GM23338 (cell line): ENCODE measurements around the gene SYT7. TPM values are rescaled to one million over a fixed set of nuclear protein-coding genes. Genes with fewer than 3 reads are reported as not detected.

ENCODE experiments used
- ATAC-seq: fragments of 200-7000 bp; cut with Tn5 transposase; 3 replicates; pipeline ENCODE4 v1.9.1; 2020
- DNase-seq: peaks from one replicate; pipeline ENCODE4 v3.0.0-alpha.2; 2015; ENCODE audit warnings: low spot score
- H2AFZ ChIP-seq: fragments of 200-600 bp; sonication (generic); 2 replicates; pipeline ENCODE4 v1.8.0; 2016; ENCODE audit warnings: antibody characterized with exemption, mild to moderate bottlenecking, moderate library complexity
- H3F3A ChIP-seq: fragments of 200-600 bp; sonication (generic); replicated peaks from 2 replicates; pipeline ENCODE4 v1.8.0; 2017; ENCODE audit warnings: antibody characterized with exemption, mixed run types, low read depth
- H3K27ac ChIP-seq: fragments of 200-600 bp; sonication (generic); 2 replicates; pipeline ENCODE4 v1.6.1; 2016; ENCODE audit warnings: low read depth
- H3K27me3 ChIP-seq: fragments of 200-600 bp; sonication (generic); 2 replicates; pipeline ENCODE4 v1.8.0; 2016; ENCODE audit warnings: mild to moderate bottlenecking, mixed run types, moderate library complexity; ENCODE audit not compliant: insufficient read depth
- H3K36me3 ChIP-seq: fragments of 200-600 bp; sonication (generic); 2 replicates; pipeline ENCODE4 v1.8.0; 2016; ENCODE audit warnings: mild to moderate bottlenecking; ENCODE audit not compliant: insufficient read depth
- H3K4me1 ChIP-seq: fragments of 200-600 bp; sonication (generic); 2 replicates; pipeline ENCODE4 v1.8.0; 2016; ENCODE audit warnings: mild to moderate bottlenecking, moderate library complexity; ENCODE audit not compliant: insufficient read depth
- H3K4me2 ChIP-seq: fragments of 200-600 bp; sonication (generic); 2 replicates; pipeline ENCODE4 v1.7.1; 2017; ENCODE audit warnings: mixed run types
- H3K4me3 ChIP-seq: fragments of 200-600 bp; sonication (generic); 2 replicates; pipeline ENCODE4 v1.6.1; 2016; ENCODE audit warnings: mixed run types
- H3K79me2 ChIP-seq: fragments of 200-600 bp; sonication (generic); replicated peaks from 2 replicates; pipeline ENCODE4 v1.8.0; 2017; ENCODE audit warnings: mild to moderate bottlenecking; ENCODE audit not compliant: insufficient read depth
- H3K9me2 ChIP-seq: fragments of 200-600 bp; sonication (generic); 2 replicates; pipeline ENCODE4 v1.8.0; 2017; ENCODE audit not compliant: insufficient read depth
- H4K20me1 ChIP-seq: fragments of 200-600 bp; sonication (generic); replicated peaks from 2 replicates; pipeline ENCODE4 v1.8.0; 2017; ENCODE audit warnings: mild to moderate bottlenecking; ENCODE audit not compliant: insufficient read depth
- H3K27ac Mint-ChIP-seq: 2 replicates; pipeline ENCODE4 v1.8.0; 2020; ENCODE audit warnings: inconsistent platforms, mild to moderate bottlenecking, moderate library complexity, mixed read lengths
- H3K27me3 Mint-ChIP-seq: 3 replicates; pipeline ENCODE4 v1.8.0; 2022; ENCODE audit warnings: low read depth, mild to moderate bottlenecking, moderate library complexity, mixed read lengths, inconsistent platforms; ENCODE audit not compliant: insufficient read depth, poor library complexity
- H3K36me3 Mint-ChIP-seq: 3 replicates; pipeline ENCODE4 v1.8.0; 2021; ENCODE audit warnings: low read depth, mild to moderate bottlenecking, inconsistent platforms, moderate library complexity, mixed read lengths
- H3K4me1 Mint-ChIP-seq: 3 replicates; pipeline ENCODE4 v1.8.0; 2020; ENCODE audit warnings: mild to moderate bottlenecking, inconsistent platforms, mixed read lengths
- H3K4me3 Mint-ChIP-seq: 3 replicates; pipeline ENCODE4 v1.8.0; 2021; ENCODE audit warnings: moderate library complexity, mild to moderate bottlenecking, inconsistent platforms, mixed read lengths
- H3K9me3 Mint-ChIP-seq: 3 replicates; pipeline ENCODE4 v1.8.0; 2020; ENCODE audit warnings: moderate library complexity, mild to moderate bottlenecking, inconsistent platforms, mixed read lengths
- CREB1 ChIP-seq: fragments of 250-450 bp; sonication (Bioruptor Pico); IDR thresholded peaks from 2 replicates; pipeline ENCODE4 v1.5.0; 2020; ENCODE audit warnings: low read depth, mild to moderate bottlenecking, moderate library complexity
- CTCF ChIP-seq, 2 experiments: fragments of 200-600 bp in 1 of 2; sonication (generic) in 1 of 2; conservative IDR thresholded peaks; 2 replicates each; pipeline versions ENCODE4 v1.5.1 to v1.6.1; 2016 to 2017; ENCODE audit warnings: antibody characterized with exemption in 2 of 2, low read depth in 2 of 2, mild to moderate bottlenecking in 2 of 2, moderate library complexity in 1 of 2
- ETS1 ChIP-seq: IDR thresholded peaks from 2 replicates; pipeline ENCODE4 v1.6.1; 2016; ENCODE audit warnings: antibody characterized with exemption
- EZH2 ChIP-seq: fragments of 200-600 bp; sonication (generic); IDR thresholded peaks from one replicate; pipeline ENCODE4 v1.8.0; 2017; ENCODE audit warnings: antibody characterized with exemption, mild to moderate bottlenecking, low read depth; ENCODE audit not compliant: unreplicated experiment
- EZH2phosphoT487 ChIP-seq: fragments of 200-600 bp; sonication (generic); IDR thresholded peaks from one replicate; pipeline ENCODE4 v1.8.1; 2018; ENCODE audit warnings: antibody characterized with exemption; ENCODE audit not compliant: unreplicated experiment
- JUNB ChIP-seq: IDR thresholded peaks from one replicate; pipeline ENCODE4 v1.6.1; 2016; ENCODE audit warnings: antibody characterized with exemption; ENCODE audit not compliant: unreplicated experiment
- NANOG ChIP-seq: IDR thresholded peaks from 2 replicates; pipeline ENCODE4 v1.6.1; 2016; ENCODE audit warnings: antibody characterized with exemption, borderline replicate concordance
- POLR2AphosphoS5 ChIP-seq: IDR thresholded peaks from 2 replicates; pipeline ENCODE4 v1.6.1; 2016; ENCODE audit warnings: antibody characterized with exemption, low read depth
- REST ChIP-seq: IDR thresholded peaks from one replicate; pipeline ENCODE4 v1.6.1; 2018; ENCODE audit warnings: antibody characterized with exemption; ENCODE audit not compliant: unreplicated experiment
- STAT1 ChIP-seq: IDR thresholded peaks from one replicate; pipeline ENCODE4 v1.6.1; 2016; ENCODE audit warnings: antibody characterized with exemption; ENCODE audit not compliant: unreplicated experiment
- ZNF114 ChIP-seq: fragments of 250-450 bp; sonication (Bioruptor Pico); IDR thresholded peaks from 2 replicates; pipeline ENCODE4 v1.5.0; 2020; ENCODE audit warnings: mild to moderate bottlenecking, moderate library complexity
- ZNF331 ChIP-seq: fragments of 250-450 bp; sonication (Bioruptor Pico); IDR thresholded peaks from 2 replicates; pipeline ENCODE4 v1.5.0; 2020; ENCODE audit warnings: low read depth, mild to moderate bottlenecking, moderate library complexity
- ZNF462 ChIP-seq: fragments of 250-450 bp; sonication (Bioruptor Pico); IDR thresholded peaks from 2 replicates; pipeline ENCODE4 v1.5.0; 2020; ENCODE audit warnings: mild to moderate bottlenecking, moderate library complexity
- polyA plus RNA-seq: library from polyadenylated mRNA; unstranded; fragments of >200 nt; fragmentation: Nextera tagmentation; extraction: Ambion mirVana; gene quantifications from 2 replicates; pipeline ENCODE4 v1.2.1, GENCODE V29; 2016
- total RNA-seq: library from RNA; depleted of rRNA; stranded (reverse); fragments of >200 nt; shearing (Covaris generic); gene quantifications from 2 replicates; pipeline ENCODE4 v1.2.3, GENCODE V29; 2014

SYT7 gene
- total and polyA plus RNA-seq, 2 experiments from 2014 or later = 1.6 to 10.3 TPM

- Histone ChIP-seq H3K27ac (no peak overlapping the region), H3F3A (no peaks in the 10 kb centered on the region), H3K27me3 (peaks cover 32% of the 10 kb centered on the region), H3K36me3 (no peaks in the 10 kb centered on the region), H3K4me2 (no peak overlapping the region), H2AFZ (no peak overlapping the region), H3K4me3 (no peak overlapping the region), H3K9me2 (no peaks in the 10 kb centered on the region), H4K20me1 (no peaks in the 10 kb centered on the region), H3K79me2 (no peaks in the 10 kb centered on the region), H3K4me1 (peaks cover 24% of the 10 kb centered on the region)
- H3K36me3 Mint-ChIP-seq = no peaks in the 10 kb centered on the region; the same call in 2 of the 3 replicates
- H3K4me1 Mint-ChIP-seq = peaks cover 40% of the 10 kb centered on the region
- no peak for TF ChIP-seq REST
- TF ChIP-seq NANOG = no peak
- TF ChIP-seq ZNF114 (CRISPR knock-in tag) = no peak
- TF ChIP-seq EZH2 = no peak
- no peak for TF ChIP-seq POLR2AphosphoS5
- no peak for TF ChIP-seq EZH2phosphoT487
- no peak for TF ChIP-seq JUNB
- no peak for TF ChIP-seq CREB1 (CRISPR knock-in tag)
- TF ChIP-seq ZNF331 = no peak
- TF ChIP-seq STAT1 = no peak
- no peak for TF ChIP-seq ETS1
- no peak for TF ChIP-seq ZNF462 (CRISPR knock-in tag)
- no peak for TF ChIP-seq CTCF (conservative IDR thresholded peaks at IDR 0.05; ENCODE audit: low read depth in 2 of 2)
- no peak for ATAC-seq
- H3K9me3 Mint-ChIP-seq = no peaks in the 10 kb centered on the region
- H3K4me3 Mint-ChIP-seq = no peak overlapping the region
- no peak overlapping the region for H3K27ac Mint-ChIP-seq
- DNase-seq = no peak
- peaks cover 23% of the 10 kb centered on the region for H3K27me3 Mint-ChIP-seq
Observed at GRCh38 chr11:61589961-61590360, 9.1 kb upstream of the SYT7 start.
